CD14-positive monocyte (primary cell): ENCODE measurements around the gene LDAH. TPM values are rescaled to one million over a fixed set of nuclear protein-coding genes. Genes with fewer than 3 reads are reported as not detected.
A peak's percentile ranks its signal among the peaks of the same experiment; 100 is the strongest.

Source experiments
- DNase-seq, 3 donors: peaks; one replicate each; pipeline ENCODE4 v3.0.0-alpha.2; 2011 to 2022
- H2AFZ ChIP-seq: 2 replicates; pipeline ENCODE4 v1.6.0; 2012; ENCODE audit warnings: mild to moderate bottlenecking, low read depth, low read length, inconsistent platforms; ENCODE audit not compliant: insufficient read depth, poor library complexity, severe bottlenecking
- H3K27ac ChIP-seq, 2 donors: 1 replicate in 1 of 2; 2 replicates in 1 of 2; pipeline ENCODE4 v1.5.1; 2012 to 2013; ENCODE audit warnings: low read length in 2 of 2, control low read depth in 1 of 2, inconsistent platforms in 1 of 2, low read depth in 1 of 2, mild to moderate bottlenecking in 1 of 2
- H3K27me3 ChIP-seq, 2 donors: one replicate each; pipeline versions ENCODE4 v1.6.0 to v1.6.1; 2011 to 2013; ENCODE audit warnings: low read length in 2 of 2; ENCODE audit not compliant: control insufficient read depth in 2 of 2, insufficient read depth in 2 of 2
- H3K36me3 ChIP-seq, 2 donors: replicated peaks in 1 of 2; 1 replicate in 1 of 2; 2 replicates in 1 of 2; pipeline versions ENCODE4 v1.5.1 to v1.6.1; 2012 to 2013; ENCODE audit warnings: low read length in 2 of 2, control low read depth in 1 of 2, inconsistent platforms in 1 of 2, mild to moderate bottlenecking in 1 of 2; ENCODE audit not compliant: insufficient read depth in 2 of 2, control insufficient read depth in 1 of 2
- H3K4me1 ChIP-seq, 2 donors: 1 replicate in 1 of 2; 2 replicates in 1 of 2; pipeline versions ENCODE4 v1.5.1 to v1.6.1; 2012 to 2013; ENCODE audit warnings: low read length in 2 of 2, control low read depth in 1 of 2, inconsistent platforms in 1 of 2, mild to moderate bottlenecking in 1 of 2, moderate library complexity in 1 of 2; ENCODE audit not compliant: insufficient read depth in 2 of 2, control insufficient read depth in 1 of 2
- H3K4me2 ChIP-seq: replicated peaks from 2 replicates; pipeline ENCODE3; 2012; ENCODE audit warnings: low read length, moderate library complexity, mild to moderate bottlenecking; ENCODE audit not compliant: poor library complexity, severe bottlenecking; ENCODE audit errors: extremely low read depth
- H3K4me3 ChIP-seq, 3 experiments: fragments of 200-600 bp in 1 of 3; sonication (generic) in 1 of 3; replicated peaks in 1 of 3; 1 replicate in 2 of 3; 2 replicates in 1 of 3; pipeline ENCODE4 v1.5.1; 2011 to 2013; ENCODE audit warnings: low read length in 3 of 3, mild to moderate bottlenecking in 3 of 3, control low read depth in 2 of 3, low read depth in 2 of 3, inconsistent platforms in 1 of 3, moderate library complexity in 1 of 3
- H3K79me2 ChIP-seq: 2 replicates; pipeline ENCODE4 v1.6.0; 2012; ENCODE audit warnings: mild to moderate bottlenecking, control low read depth, inconsistent platforms, low read length, moderate library complexity; ENCODE audit not compliant: insufficient read depth
- H3K9ac ChIP-seq: 2 replicates; pipeline ENCODE4 v1.6.0; 2017; ENCODE audit warnings: low read length, mild to moderate bottlenecking; ENCODE audit not compliant: insufficient read depth, poor library complexity, severe bottlenecking
- H3K9me3 ChIP-seq, 2 donors: replicated peaks in 1 of 2; 1 replicate in 1 of 2; 2 replicates in 1 of 2; pipeline versions ENCODE4 v1.5.1 to v1.6.1; 2012 to 2013; ENCODE audit warnings: low read length in 2 of 2, control low read depth in 1 of 2; ENCODE audit not compliant: control insufficient read depth in 1 of 2, insufficient read depth in 1 of 2
- H4K20me1 ChIP-seq: 2 replicates; pipeline ENCODE4 v1.6.0; 2012; ENCODE audit warnings: mild to moderate bottlenecking, low read length, control low read depth, moderate library complexity; ENCODE audit not compliant: insufficient read depth
- H3K27ac Mint-ChIP-seq, 7 donors: one replicate each; pipeline ENCODE4 v1.8.0; 2020; ENCODE audit warnings: mild to moderate bottlenecking in 7 of 7, mixed read lengths in 7 of 7, moderate library complexity in 6 of 7, inconsistent platforms in 2 of 7
- H3K27me3 Mint-ChIP-seq, 3 donors: one replicate each; pipeline ENCODE4 v1.8.0; 2021 to 2022; ENCODE audit warnings: low read depth in 3 of 3, mild to moderate bottlenecking in 3 of 3, mixed read lengths in 3 of 3, moderate library complexity in 3 of 3, inconsistent platforms in 1 of 3
- H3K36me3 Mint-ChIP-seq, 2 donors: one replicate each; pipeline ENCODE4 v1.8.0; 2020; ENCODE audit warnings: mixed read lengths in 2 of 2, inconsistent platforms in 1 of 2, mild to moderate bottlenecking in 1 of 2
- H3K4me1 Mint-ChIP-seq: one replicate; pipeline ENCODE4 v1.8.0; 2020; ENCODE audit warnings: mild to moderate bottlenecking, mixed read lengths
- H3K4me3 Mint-ChIP-seq, 2 donors: one replicate each; pipeline ENCODE4 v1.8.0; 2020; ENCODE audit warnings: mild to moderate bottlenecking in 2 of 2, mixed read lengths in 2 of 2, moderate library complexity in 1 of 2
- H3K9me3 Mint-ChIP-seq, 7 donors: one replicate each; pipeline ENCODE4 v1.8.0; 2020 to 2022; ENCODE audit warnings: mixed read lengths in 7 of 7, mild to moderate bottlenecking in 6 of 7, moderate library complexity in 6 of 7, inconsistent platforms in 2 of 7
- CTCF ChIP-seq: fragments of 200-600 bp; IDR thresholded peaks from one replicate; pipeline ENCODE4 v1.8.0; 2022; ENCODE audit warnings: antibody characterized with exemption, mild to moderate bottlenecking
- WGBS: methylation state at CpG from one replicate; pipeline ENCODE4 v1.1.5; 2013; ENCODE audit warnings: missing lambda C conversion rate; ENCODE audit not compliant: insufficient coverage; 5-methylcytosine and 5-hydroxymethylcytosine counted together
- intact Hi-C, 2 donors: fragments of 100-400 bp; cut with micrococcal nuclease; formaldehyde crosslinking; loops; one replicate each; pipeline versions ENCODE4 v1.15.0 to v1.15.1; 2023
- polyA plus RNA-seq, 3 donors: library from polyadenylated mRNA; depleted of rRNA in 1 of 3; unstranded in 2 of 3; stranded (reverse) in 1 of 3; fragments of 300-500 nt in 2 of 3; fragments of >200 nt in 1 of 3; fragmentation: Illumina TruSeq in 2 of 3; gene quantifications; 1 replicate in 2 of 3; 2 replicates in 1 of 3; pipeline ENCODE4 v1.2.3, GENCODE V29; 2012 to 2021

LDAH gene
- polyA plus RNA-seq, 3 donors: 3.7 to 5.7 (median 5.0) TPM

- Histone ChIP-seq H3K36me3 (no peaks in the 10 kb centered on the region), H3K9ac (no peak overlapping the region), H2AFZ (no peak overlapping the region), H4K20me1 (no peaks in the 10 kb centered on the region), H3K9me3 (peaks cover 2 to 31% of the 10 kb centered on the region in 2 donors), H3K4me1 (peaks cover 10 to 20% of the 10 kb centered on the region in 2 donors), H3K4me2 (peak overlapping the region; percentile 68), H3K79me2 (no peaks in the 10 kb centered on the region), H3K4me3 (peak overlapping the region in 1 of 3 experiments; percentile 28), H3K27ac (no peak overlapping the region), H3K27me3 (peaks cover 58 to 87% of the 10 kb centered on the region in 2 donors)
- intact Hi-C loops: loop anchor here in 1 of 2 donors (10.0 kb wide), 1 partner anchor 1312 kb away; the partner anchor contains the start of gene OSR1
- Mint-ChIP-seq H3K9me3 (peaks cover 2 to 26% (median 12%) of the 10 kb centered on the region in 7 donors), H3K4me1 (peaks cover 30% of the 10 kb centered on the region), H3K27me3 (peaks cover 90 to 95% (median 92%) of the 10 kb centered on the region in 3 donors), H3K27ac (no peak overlapping the region), H3K4me3 (peak overlapping the region in 1 of 2 donors; percentile 70), H3K36me3 (peaks cover 0 to 8% of the 10 kb centered on the region in 2 donors)
- peak; percentile 1 for TF ChIP-seq CTCF
- WGBS: under 1% methylated on average over 62 of the region's 62 CpGs
- DNase-seq: no peak
Observed at GRCh38 chr2:20667151-20667530, 155.8 kb downstream of the LDAH start.

GRCh38 chr2:20666304-20667150 is 156.4 kb downstream of the LDAH start, which contains the start of gene GDF7:
GDF7 (plus strand) TSS chr2:20667144; CDS start chr2:20667240, 96 bp downstream.
- H2AFZ ChIP-seq: peak within 1 kb of the TSS; percentile 71
- WGBS: under 1% methylated on average over 61 of the region's 86 CpGs
- Mint-ChIP-seq H3K36me3 (peaks cover 0 to 8% of the 10 kb centered on the region in 2 donors), H3K27me3 (peaks cover 88 to 95% (median 90%) of the 10 kb centered on the region in 3 donors), H3K9me3 (peaks cover 2 to 22% (median 10%) of the 10 kb centered on the region in 7 donors), H3K4me1 (peaks cover 24% of the 10 kb centered on the region), H3K4me3 (peak within 1 kb of the TSS; percentile 54 to 88), H3K27ac (no peak within 1 kb of the TSS)
- H3K4me1 ChIP-seq: peaks cover 10 to 20% of the 10 kb centered on the region in 2 donors
- DNase-seq: no peak
- peak within 1 kb of the TSS in 2 of 3 experiments; percentile 8 to 61 for H3K4me3 ChIP-seq
- peak within 1 kb of the TSS; percentile 68 for H3K4me2 ChIP-seq
- peaks cover 58 to 88% of the 10 kb centered on the region in 2 donors for H3K27me3 ChIP-seq
- H3K79me2 ChIP-seq: no peaks in the 10 kb centered on the region
- H4K20me1 ChIP-seq: no peaks in the 10 kb centered on the region
- intact Hi-C loops: loop anchor here in 1 of 2 donors (10.0 kb wide), 1 partner anchor 1312 kb away; the partner anchor contains the start of gene OSR1
- H3K27ac ChIP-seq: no peak within 1 kb of the TSS
- no peak within 1 kb of the TSS for H3K9ac ChIP-seq
- no peaks in the 10 kb centered on the region for H3K36me3 ChIP-seq
- H3K9me3 ChIP-seq: peaks cover 2 to 31% of the 10 kb centered on the region in 2 donors
- peak; percentile 20 for TF ChIP-seq CTCF
